ENCODE measurements around the gene SPATA21.

DNA sequence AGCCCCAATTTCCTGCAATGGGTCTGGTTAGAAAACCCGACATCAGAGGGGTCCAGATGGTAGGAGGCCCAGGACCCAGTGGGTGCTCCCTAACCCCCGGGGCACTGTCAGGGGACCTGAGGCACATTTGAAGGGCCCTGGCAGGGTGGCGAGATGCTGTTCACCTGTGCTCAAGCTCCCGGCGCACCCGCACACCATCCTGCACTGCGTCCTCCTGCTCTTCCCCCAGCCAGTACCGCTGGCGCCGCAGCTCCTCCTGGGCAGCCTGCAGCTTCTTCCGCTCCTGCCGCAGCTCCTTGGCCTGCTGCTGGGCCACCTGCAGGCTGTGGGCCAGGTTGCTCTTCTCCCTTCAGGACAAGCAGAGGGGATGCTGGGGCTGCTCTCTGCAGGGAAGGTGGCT is 40.9 kb upstream of the SPATA21 start:
- TF ChIP-seq EZH2phosphoT487 (IDR thresholded peaks at IDR 0.05; ENCODE audit: insufficient read depth, low read depth) (no peak), EZH2 (IDR thresholded peaks at IDR 0.05; ENCODE audit: insufficient read depth, poor library complexity, severe bottlenecking) (no peak)
